WTC11 (cell line): ENCODE results near the gene MAPK9. TPM values are rescaled to one million over a fixed set of nuclear protein-coding genes. Genes with fewer than 3 reads are reported as not detected.

ENCODE experiments used
- ATAC-seq: fragments of 200-7000 bp; cut with Tn5 transposase; 2 replicates; pipeline ENCODE4 v1.10.0; 2021; ENCODE audit warnings: mild to moderate bottlenecking, moderate library complexity
- CTCF ChIA-PET: fragments of 300-600 bp; sonication (Branson Sonifier 250); formaldehyde crosslinking; loops from one replicate; lab custom pipeline; 2021; ENCODE audit warnings: antibody characterized with exemption; lab: Charles Lee
- POLR2A ChIA-PET: fragments of 350-600 bp; sonication (Branson Sonifier 250); formaldehyde crosslinking; loops from one replicate; lab custom pipeline; 2021; ENCODE audit warnings: antibody characterized with exemption; lab: Charles Lee
- DNase-seq: peaks from one replicate; pipeline ENCODE4 v3.0.0; 2021; ENCODE audit warnings: low spot score
- H3K27ac Mint-ChIP-seq: 2 replicates; pipeline ENCODE4 v1.8.0; 2021; ENCODE audit warnings: mixed read lengths
- H3K27me3 Mint-ChIP-seq: 2 replicates; pipeline ENCODE4 v1.8.0; 2021; ENCODE audit warnings: low read depth, mild to moderate bottlenecking, moderate library complexity, mixed read lengths
- H3K36me3 Mint-ChIP-seq: 2 replicates; pipeline ENCODE4 v1.8.0; 2021; ENCODE audit warnings: mixed read lengths
- H3K4me1 Mint-ChIP-seq: 2 replicates; pipeline ENCODE4 v1.8.0; 2022; ENCODE audit warnings: mixed read lengths
- H3K4me3 Mint-ChIP-seq: 2 replicates; pipeline ENCODE4 v1.8.0; 2021; ENCODE audit warnings: mild to moderate bottlenecking, moderate library complexity, mixed read lengths
- H3K9me3 Mint-ChIP-seq: 2 replicates; pipeline ENCODE4 v1.8.0; 2021; ENCODE audit warnings: mixed read lengths
- CBFB ChIP-seq: sonication (generic); formaldehyde crosslinking; IDR thresholded peaks from 2 replicates; pipeline ENCODE4 v1.8.1; 2022; ENCODE audit warnings: mild to moderate bottlenecking, low read depth, missing genetic modification reagents
- ETV6 ChIP-seq: sonication (generic); formaldehyde crosslinking; IDR thresholded peaks from 2 replicates; pipeline ENCODE4 v1.8.1; 2022; ENCODE audit warnings: mild to moderate bottlenecking, missing genetic modification reagents
- FOXJ3 ChIP-seq: sonication (generic); formaldehyde crosslinking; IDR thresholded peaks from 2 replicates; pipeline ENCODE4 v1.9.0; 2021; ENCODE audit warnings: missing genetic modification reagents, mild to moderate bottlenecking, borderline replicate concordance
- GTF2I ChIP-seq: fragments of 250-450 bp; sonication (Bioruptor Pico); conservative IDR thresholded peaks from 2 replicates; pipeline ENCODE4 v1.4.0; 2021; ENCODE audit warnings: mild to moderate bottlenecking
- JUN ChIP-seq: sonication (generic); formaldehyde crosslinking; IDR thresholded peaks from 2 replicates; pipeline ENCODE4 v1.8.0; 2023; ENCODE audit warnings: mild to moderate bottlenecking, missing genetic modification reagents
- OVOL2 ChIP-seq: fragments of 250-450 bp; sonication (Bioruptor Pico); IDR thresholded peaks from 2 replicates; pipeline ENCODE4 v1.9.0; 2021; ENCODE audit warnings: mild to moderate bottlenecking, borderline replicate concordance
- TEAD4 ChIP-seq: sonication (generic); formaldehyde crosslinking; IDR thresholded peaks from 2 replicates; pipeline ENCODE4 v1.8.0; 2022; ENCODE audit warnings: mild to moderate bottlenecking, missing genetic modification reagents
- ZNF416 ChIP-seq: fragments of 250-450 bp; sonication (Bioruptor Pico); IDR thresholded peaks from 2 replicates; pipeline ENCODE4 v1.9.0; 2021; ENCODE audit warnings: mild to moderate bottlenecking, inconsistent platforms
- total RNA-seq: library from RNA; stranded (reverse); gene quantifications from 3 replicates; pipeline ENCODE4 v1.2.3, GENCODE V29; 2021
- TF ChIP-seq, protein P1 (sequence below): sonication (generic); formaldehyde crosslinking; IDR thresholded peaks from 2 replicates; pipeline ENCODE4 v1.8.1; 2022; ENCODE audit warnings: missing genetic modification reagents, borderline replicate concordance
- TF ChIP-seq, protein P2 (sequence below): sonication (generic); formaldehyde crosslinking; IDR thresholded peaks from 2 replicates; pipeline ENCODE4 v1.8.1; 2023; ENCODE audit warnings: mild to moderate bottlenecking, missing genetic modification reagents
- TF ChIP-seq, protein P3 (sequence below): fragments of 250-450 bp; sonication (Bioruptor Pico); IDR thresholded peaks from 2 replicates; pipeline ENCODE4 v1.9.0; 2021; ENCODE audit warnings: moderate library complexity, mild to moderate bottlenecking, inconsistent platforms, borderline replicate concordance
- TF ChIP-seq, protein P4 (sequence below): fragments of 200-600 bp; IDR thresholded peaks from 2 replicates; pipeline ENCODE4 v1.8.0; 2022; ENCODE audit warnings: antibody characterized with exemption
- TF ChIP-seq, protein P5 (sequence below): sonication (generic); formaldehyde crosslinking; IDR thresholded peaks from 2 replicates; pipeline ENCODE4 v1.8.1; 2023; ENCODE audit warnings: mild to moderate bottlenecking, moderate library complexity, missing genetic modification reagents
- TF ChIP-seq, protein P6 (sequence below): sonication (generic); formaldehyde crosslinking; IDR thresholded peaks from 2 replicates; pipeline ENCODE4 v1.8.0; 2022; ENCODE audit warnings: mild to moderate bottlenecking, missing genetic modification reagents
- TF ChIP-seq, protein P7 (sequence below): fragments of 250-450 bp; sonication (Bioruptor Pico); IDR thresholded peaks from 2 replicates; pipeline ENCODE4 v1.8.0; 2021; ENCODE audit warnings: mild to moderate bottlenecking

MAPK9 gene
- total RNA-seq, 1 experiment from 2014 or later, result 42.9 TPM

DNA sequence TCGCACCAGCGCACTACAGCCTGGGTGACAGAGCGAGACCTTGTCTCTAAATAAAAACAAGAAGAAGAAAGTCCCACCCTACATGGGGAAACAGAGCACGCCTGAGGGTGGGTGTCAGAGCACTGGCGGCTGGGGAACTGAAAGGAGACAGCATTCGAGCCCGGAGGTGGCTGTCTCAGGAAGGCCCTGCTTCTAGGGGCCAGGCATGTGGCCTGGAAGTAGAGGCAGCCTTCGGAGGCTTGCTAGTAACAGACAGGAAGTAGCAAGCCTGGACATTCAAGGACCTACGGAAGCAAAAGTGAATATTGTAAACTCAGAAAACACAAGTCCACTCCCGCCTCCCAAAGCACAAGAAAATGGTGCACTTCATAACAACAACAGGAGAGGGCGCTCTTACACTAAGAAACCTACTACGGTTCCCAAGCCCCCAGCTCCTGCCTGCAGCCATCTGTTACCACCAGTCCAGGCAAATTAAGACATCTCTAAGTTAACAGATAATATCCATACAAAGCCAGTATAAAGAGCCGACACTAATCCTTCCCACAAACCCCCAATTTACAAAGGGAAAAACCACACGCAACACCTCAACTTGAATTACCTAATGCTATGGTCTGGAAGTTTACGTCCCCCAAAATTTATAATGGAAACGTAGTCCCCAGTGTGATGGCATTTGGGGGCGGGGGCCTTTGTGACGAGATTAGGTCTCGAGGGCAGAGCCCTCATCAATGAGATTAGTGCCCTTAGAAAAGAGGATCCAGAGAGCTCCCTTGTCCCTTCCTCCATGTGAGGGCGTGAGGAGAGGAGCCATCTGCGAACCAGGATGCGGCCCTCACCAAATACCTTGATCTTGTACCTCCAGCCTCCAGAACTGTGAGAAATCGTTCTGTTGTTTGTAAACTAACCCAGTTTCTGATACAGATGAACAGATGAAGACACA is 90.6 kb downstream of the MAPK9 start:
- TF ChIP-seq ZNF416 (CRISPR knock-in tag) (no peak), TEAD4 (CRISPR knock-in tag) (no peak), OVOL2 (no peak)
- TF ChIP-seq, protein P1, sequence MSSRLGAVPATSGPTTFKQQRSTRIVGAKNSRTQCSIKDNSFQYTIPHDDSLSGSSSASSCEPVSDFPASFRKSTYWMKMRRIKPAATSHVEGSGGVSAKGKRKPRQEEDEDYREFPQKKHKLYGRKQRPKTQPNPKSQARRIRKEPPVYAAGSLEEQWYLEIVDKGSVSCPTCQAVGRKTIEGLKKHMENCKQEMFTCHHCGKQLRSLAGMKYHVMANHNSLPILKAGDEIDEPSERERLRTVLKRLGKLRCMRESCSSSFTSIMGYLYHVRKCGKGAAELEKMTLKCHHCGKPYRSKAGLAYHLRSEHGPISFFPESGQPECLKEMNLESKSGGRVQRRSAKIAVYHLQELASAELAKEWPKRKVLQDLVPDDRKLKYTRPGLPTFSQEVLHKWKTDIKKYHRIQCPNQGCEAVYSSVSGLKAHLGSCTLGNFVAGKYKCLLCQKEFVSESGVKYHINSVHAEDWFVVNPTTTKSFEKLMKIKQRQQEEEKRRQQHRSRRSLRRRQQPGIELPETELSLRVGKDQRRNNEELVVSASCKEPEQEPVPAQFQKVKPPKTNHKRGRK (CRISPR knock-in tag), result no peak
- TF ChIP-seq, protein P2, sequence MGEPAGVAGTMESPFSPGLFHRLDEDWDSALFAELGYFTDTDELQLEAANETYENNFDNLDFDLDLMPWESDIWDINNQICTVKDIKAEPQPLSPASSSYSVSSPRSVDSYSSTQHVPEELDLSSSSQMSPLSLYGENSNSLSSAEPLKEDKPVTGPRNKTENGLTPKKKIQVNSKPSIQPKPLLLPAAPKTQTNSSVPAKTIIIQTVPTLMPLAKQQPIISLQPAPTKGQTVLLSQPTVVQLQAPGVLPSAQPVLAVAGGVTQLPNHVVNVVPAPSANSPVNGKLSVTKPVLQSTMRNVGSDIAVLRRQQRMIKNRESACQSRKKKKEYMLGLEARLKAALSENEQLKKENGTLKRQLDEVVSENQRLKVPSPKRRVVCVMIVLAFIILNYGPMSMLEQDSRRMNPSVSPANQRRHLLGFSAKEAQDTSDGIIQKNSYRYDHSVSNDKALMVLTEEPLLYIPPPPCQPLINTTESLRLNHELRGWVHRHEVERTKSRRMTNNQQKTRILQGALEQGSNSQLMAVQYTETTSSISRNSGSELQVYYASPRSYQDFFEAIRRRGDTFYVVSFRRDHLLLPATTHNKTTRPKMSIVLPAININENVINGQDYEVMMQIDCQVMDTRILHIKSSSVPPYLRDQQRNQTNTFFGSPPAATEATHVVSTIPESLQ (CRISPR knock-in tag), result no peak
- TF ChIP-seq, protein P3, sequence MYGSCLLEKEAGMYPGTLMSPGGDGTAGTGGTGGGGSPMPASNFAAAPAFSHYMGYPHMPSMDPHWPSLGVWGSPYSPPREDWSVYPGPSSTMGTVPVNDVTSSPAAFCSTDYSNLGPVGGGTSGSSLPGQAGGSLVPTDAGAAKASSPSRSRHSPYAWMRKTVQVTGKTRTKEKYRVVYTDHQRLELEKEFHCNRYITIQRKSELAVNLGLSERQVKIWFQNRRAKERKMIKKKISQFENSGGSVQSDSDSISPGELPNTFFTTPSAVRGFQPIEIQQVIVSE (CRISPR knock-in tag), result no peak
- TF ChIP-seq, protein P4, sequence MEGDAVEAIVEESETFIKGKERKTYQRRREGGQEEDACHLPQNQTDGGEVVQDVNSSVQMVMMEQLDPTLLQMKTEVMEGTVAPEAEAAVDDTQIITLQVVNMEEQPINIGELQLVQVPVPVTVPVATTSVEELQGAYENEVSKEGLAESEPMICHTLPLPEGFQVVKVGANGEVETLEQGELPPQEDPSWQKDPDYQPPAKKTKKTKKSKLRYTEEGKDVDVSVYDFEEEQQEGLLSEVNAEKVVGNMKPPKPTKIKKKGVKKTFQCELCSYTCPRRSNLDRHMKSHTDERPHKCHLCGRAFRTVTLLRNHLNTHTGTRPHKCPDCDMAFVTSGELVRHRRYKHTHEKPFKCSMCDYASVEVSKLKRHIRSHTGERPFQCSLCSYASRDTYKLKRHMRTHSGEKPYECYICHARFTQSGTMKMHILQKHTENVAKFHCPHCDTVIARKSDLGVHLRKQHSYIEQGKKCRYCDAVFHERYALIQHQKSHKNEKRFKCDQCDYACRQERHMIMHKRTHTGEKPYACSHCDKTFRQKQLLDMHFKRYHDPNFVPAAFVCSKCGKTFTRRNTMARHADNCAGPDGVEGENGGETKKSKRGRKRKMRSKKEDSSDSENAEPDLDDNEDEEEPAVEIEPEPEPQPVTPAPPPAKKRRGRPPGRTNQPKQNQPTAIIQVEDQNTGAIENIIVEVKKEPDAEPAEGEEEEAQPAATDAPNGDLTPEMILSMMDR, result peak; percentile 84
- no peak overlapping the region for H3K27ac Mint-ChIP-seq
- DNase-seq (peak; percentile 83), ATAC-seq (peak; percentile 84)
- CTCF ChIA-PET, result interaction anchor here (0.5 to 4.3 kb wide), 28 partner anchors 9 to 517 kb away, joined by 3 to 29 read pairs (median 5); partner anchors contain the start of gene RASGEF1C
- peaks cover 2% of the 10 kb centered on the region; the same call in 1 of the 2 replicates for H3K4me1 Mint-ChIP-seq
- POLR2A ChIA-PET, result no interaction called here
- peaks cover 7% of the 10 kb centered on the region; the same call in 1 of the 2 replicates for H3K9me3 Mint-ChIP-seq
- H3K27me3 Mint-ChIP-seq, result no peaks in the 10 kb centered on the region
- H3K36me3 Mint-ChIP-seq, result no peaks in the 10 kb centered on the region
- H3K4me3 Mint-ChIP-seq, result no peak overlapping the region

DNA sequence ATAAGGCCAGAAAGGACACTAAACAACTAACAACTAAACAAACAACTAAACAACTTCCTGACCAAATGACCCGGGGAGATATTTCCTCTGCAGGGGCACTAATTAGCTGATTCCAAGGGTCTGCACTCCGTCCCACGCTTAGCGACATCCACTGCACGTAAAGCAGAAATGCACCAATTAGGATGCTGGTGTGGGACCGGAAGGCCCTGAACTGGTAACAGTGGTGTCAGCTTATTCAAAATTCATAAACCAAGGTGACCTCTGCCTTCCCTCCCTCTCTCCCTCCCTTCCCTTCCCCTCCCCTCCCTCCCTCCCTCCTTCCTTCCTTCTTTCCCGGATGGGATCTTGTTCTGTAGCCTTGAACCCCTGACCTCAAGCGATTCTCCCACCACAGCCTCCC is 92.5 kb downstream of the MAPK9 start:
- Mint-ChIP-seq H3K4me3 (no peak overlapping the region), H3K4me1 (peaks cover 2% of the 10 kb centered on the region; the same call in 1 of the 2 replicates), H3K27ac (no peak overlapping the region), H3K36me3 (no peaks in the 10 kb centered on the region), H3K9me3 (peaks cover 7% of the 10 kb centered on the region; the same call in 1 of the 2 replicates), H3K27me3 (no peaks in the 10 kb centered on the region)
- ATAC-seq, result no peak
- ChIA-PET POLR2A (no interaction called here), CTCF (interaction anchor here (4.3 kb wide), 1 partner anchor 11 kb away, joined by 29 read pairs; the partner anchor contains the start of gene RASGEF1C)
- no peak for TF ChIP-seq CBFB (CRISPR knock-in tag)
- TF ChIP-seq ZNF416 (CRISPR knock-in tag), result no peak
- no peak for TF ChIP-seq TEAD4 (CRISPR knock-in tag)
- TF ChIP-seq GTF2I, result no peak
- TF ChIP-seq, protein P5, sequence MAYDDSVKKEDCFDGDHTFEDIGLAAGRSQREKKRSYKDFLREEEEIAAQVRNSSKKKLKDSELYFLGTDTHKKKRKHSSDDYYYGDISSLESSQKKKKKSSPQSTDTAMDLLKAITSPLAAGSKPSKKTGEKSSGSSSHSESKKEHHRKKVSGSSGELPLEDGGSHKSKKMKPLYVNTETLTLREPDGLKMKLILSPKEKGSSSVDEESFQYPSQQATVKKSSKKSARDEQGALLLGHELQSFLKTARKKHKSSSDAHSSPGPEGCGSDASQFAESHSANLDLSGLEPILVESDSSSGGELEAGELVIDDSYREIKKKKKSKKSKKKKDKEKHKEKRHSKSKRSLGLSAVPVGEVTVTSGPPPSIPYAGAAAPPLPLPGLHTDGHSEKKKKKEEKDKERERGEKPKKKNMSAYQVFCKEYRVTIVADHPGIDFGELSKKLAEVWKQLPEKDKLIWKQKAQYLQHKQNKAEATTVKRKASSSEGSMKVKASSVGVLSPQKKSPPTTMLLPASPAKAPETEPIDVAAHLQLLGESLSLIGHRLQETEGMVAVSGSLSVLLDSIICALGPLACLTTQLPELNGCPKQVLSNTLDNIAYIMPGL (CRISPR knock-in tag), result no peak
- TF ChIP-seq, protein P6, sequence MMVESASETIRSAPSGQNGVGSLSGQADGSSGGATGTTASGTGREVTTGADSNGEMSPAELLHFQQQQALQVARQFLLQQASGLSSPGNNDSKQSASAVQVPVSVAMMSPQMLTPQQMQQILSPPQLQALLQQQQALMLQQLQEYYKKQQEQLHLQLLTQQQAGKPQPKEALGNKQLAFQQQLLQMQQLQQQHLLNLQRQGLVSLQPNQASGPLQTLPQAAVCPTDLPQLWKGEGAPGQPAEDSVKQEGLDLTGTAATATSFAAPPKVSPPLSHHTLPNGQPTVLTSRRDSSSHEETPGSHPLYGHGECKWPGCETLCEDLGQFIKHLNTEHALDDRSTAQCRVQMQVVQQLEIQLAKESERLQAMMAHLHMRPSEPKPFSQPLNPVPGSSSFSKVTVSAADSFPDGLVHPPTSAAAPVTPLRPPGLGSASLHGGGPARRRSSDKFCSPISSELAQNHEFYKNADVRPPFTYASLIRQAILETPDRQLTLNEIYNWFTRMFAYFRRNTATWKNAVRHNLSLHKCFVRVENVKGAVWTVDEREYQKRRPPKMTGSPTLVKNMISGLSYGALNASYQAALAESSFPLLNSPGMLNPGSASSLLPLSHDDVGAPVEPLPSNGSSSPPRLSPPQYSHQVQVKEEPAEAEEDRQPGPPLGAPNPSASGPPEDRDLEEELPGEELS, result no peak
- no peak for TF ChIP-seq ETV6 (CRISPR knock-in tag)
- no peak for TF ChIP-seq JUN (CRISPR knock-in tag)
- TF ChIP-seq FOXJ3, result no peak
- TF ChIP-seq, protein P7, sequence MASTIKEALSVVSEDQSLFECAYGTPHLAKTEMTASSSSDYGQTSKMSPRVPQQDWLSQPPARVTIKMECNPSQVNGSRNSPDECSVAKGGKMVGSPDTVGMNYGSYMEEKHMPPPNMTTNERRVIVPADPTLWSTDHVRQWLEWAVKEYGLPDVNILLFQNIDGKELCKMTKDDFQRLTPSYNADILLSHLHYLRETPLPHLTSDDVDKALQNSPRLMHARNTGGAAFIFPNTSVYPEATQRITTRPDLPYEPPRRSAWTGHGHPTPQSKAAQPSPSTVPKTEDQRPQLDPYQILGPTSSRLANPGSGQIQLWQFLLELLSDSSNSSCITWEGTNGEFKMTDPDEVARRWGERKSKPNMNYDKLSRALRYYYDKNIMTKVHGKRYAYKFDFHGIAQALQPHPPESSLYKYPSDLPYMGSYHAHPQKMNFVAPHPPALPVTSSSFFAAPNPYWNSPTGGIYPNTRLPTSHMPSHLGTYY (CRISPR knock-in tag), result no peak
- no peak for DNase-seq
